GM10248 (cell line): Measurements from ENCODE around the gene ZNF174.

ENCODE experiments used
- CTCF ChIA-PET: fragments of 300-600 bp; sonication (Branson Sonifier 250); formaldehyde crosslinking; extraction: SDS; loops from one replicate; lab custom pipeline; 2021; ENCODE audit warnings: antibody characterized with exemption; lab: Yijun Ruan, JAX
- POLR2A ChIA-PET: fragments of 350-650 bp; sonication (Branson Sonifier 250); formaldehyde crosslinking; extraction: SDS; loops from one replicate; lab custom pipeline; 2020; ENCODE audit warnings: antibody characterized with exemption; lab: Yijun Ruan, JAX
- DNase-seq: peaks from one replicate; pipeline ENCODE4 v3.0.0; 2012; ENCODE audit errors: extremely low spot score
- CTCF ChIP-seq: IDR thresholded peaks from 2 replicates; pipeline ENCODE4 v1.5.1; 2012; ENCODE audit warnings: mild to moderate bottlenecking, low read depth; ENCODE audit errors: extremely low read depth, missing control alignments, control extremely low read depth

The ZNF174 gene

GRCh38 chr16:3388325-3388724 is 12.7 kb upstream of the ZNF174 start:
- DNase-seq: no peak
- CTCF ChIA-PET: interaction anchor here (0.9 to 1.2 kb wide), 3 partner anchors 9 to 121 kb away, joined by 3 read pairs; no protein-coding TSS in a partner anchor
- POLR2A ChIA-PET: no interaction called here
- no peak for TF ChIP-seq CTCF

- POLR2A ChIA-PET: no interaction called here
- CTCF ChIA-PET: no interaction called here
These were observed 11.2 kb upstream of the ZNF174 start for GRCh38 chr16:3389663-3390338.

GRCh38 chr16:3400446-3400778 is 603 bp upstream of the ZNF174 start:
- CTCF ChIA-PET: interaction anchor here (1.3 to 1.4 kb wide), 2 partner anchors 57 to 341 kb away, joined by 4 read pairs; no protein-coding TSS in a partner anchor
- no peak for DNase-seq
- POLR2A ChIA-PET: interaction anchor here (0.9 to 1.5 kb wide), 3 partner anchors 32 to 116 kb away, joined by 3 to 11 read pairs (median 3); partner anchors contain the start of genes NAA60 and ZNF597
- TF ChIP-seq CTCF: no peak

More at GRCh38 chr16:3389663-3390338, 11.2 kb upstream of the ZNF174 start:
- no peak for TF ChIP-seq CTCF
- DNase-seq: no peak

- ChIA-PET POLR2A (interaction anchor here (0.7 to 1.5 kb wide), 3 partner anchors 42 to 118 kb away, joined by 3 to 11 read pairs (median 3); partner anchors contain the start of genes NAA60 and ZNF597), CTCF (interaction anchor here (1.4 to 1.6 kb wide), 4 partner anchors 9 to 118 kb away, joined by 3 to 5 read pairs (median 4); partner anchors contain the start of genes NAA60, ZNF263 and ZNF597)
- TF ChIP-seq CTCF: no peak
- peak; percentile 20 for DNase-seq
These were observed 843 bp downstream of the ZNF174 start for GRCh38 chr16:3401719-3402397.

- no peak for TF ChIP-seq CTCF
- no peak for DNase-seq
- POLR2A ChIA-PET: no interaction called here
- CTCF ChIA-PET: interaction anchor here (1.5 kb wide), 1 partner anchor 12 kb away, joined by 3 read pairs; no protein-coding TSS in a partner anchor
These were observed 7.7 kb downstream of the ZNF174 start for GRCh38 chr16:3408561-3409197.

GRCh38 chr16:3413730-3414379 is 12.8 kb downstream of the ZNF174 start:
- ChIA-PET POLR2A (no interaction called here), CTCF (interaction anchor here (1.5 kb wide), 1 partner anchor 10 kb away, joined by 3 read pairs; no protein-coding TSS in a partner anchor)
- no peak for DNase-seq
- no peak for TF ChIP-seq CTCF
